ENCODE results near the gene IPO9.

Gene IPO9

GRCh38 chr1:201782353-201782752 is 46.6 kb upstream of the IPO9 start:
- TF ChIP-seq REST (IDR thresholded peaks at IDR 0.05; ENCODE audit: insufficient read depth in 1 of 2, low read depth in 2 of 2, low read length in 2 of 2) (no peak), FOXP2 (optimal IDR thresholded peaks at IDR 0.05; ENCODE audit: borderline replicate concordance, extremely low read depth, extremely low read length, insufficient read depth) (no peak), POLR2AphosphoS5 (IDR thresholded peaks at IDR 0.05; ENCODE audit: low read depth, low read length) (no peak), SIN3A (IDR thresholded peaks at IDR 0.05; ENCODE audit: borderline replicate concordance, insufficient read depth, low read length) (no peak), TAF1 (IDR thresholded peaks at IDR 0.05; ENCODE audit: borderline replicate concordance, insufficient read depth, low read length) (no peak)

GRCh38 chr1:201783058-201783457 is 45.9 kb upstream of the IPO9 start:
- TF ChIP-seq FOXP2 (optimal IDR thresholded peaks at IDR 0.05; ENCODE audit: borderline replicate concordance, extremely low read depth, extremely low read length, insufficient read depth) (no peak), TAF1 (IDR thresholded peaks at IDR 0.05; ENCODE audit: borderline replicate concordance, insufficient read depth, low read length) (no peak), POLR2AphosphoS5 (IDR thresholded peaks at IDR 0.05; ENCODE audit: low read depth, low read length) (no peak), SIN3A (IDR thresholded peaks at IDR 0.05; ENCODE audit: borderline replicate concordance, insufficient read depth, low read length) (no peak), REST (IDR thresholded peaks at IDR 0.05; ENCODE audit: insufficient read depth in 1 of 2, low read depth in 2 of 2, low read length in 2 of 2) (no peak)

GRCh38 chr1:201783572-201783971 is 45.4 kb upstream of the IPO9 start:
- TF ChIP-seq TAF1 (IDR thresholded peaks at IDR 0.05; ENCODE audit: borderline replicate concordance, insufficient read depth, low read length) (no peak), SIN3A (IDR thresholded peaks at IDR 0.05; ENCODE audit: borderline replicate concordance, insufficient read depth, low read length) (no peak), FOXP2 (optimal IDR thresholded peaks at IDR 0.05; ENCODE audit: borderline replicate concordance, extremely low read depth, extremely low read length, insufficient read depth) (no peak), POLR2AphosphoS5 (IDR thresholded peaks at IDR 0.05; ENCODE audit: low read depth, low read length) (no peak), REST (IDR thresholded peaks at IDR 0.05; ENCODE audit: insufficient read depth in 1 of 2, low read depth in 2 of 2, low read length in 2 of 2) (no peak)

- no peak for TF ChIP-seq SIN3A (IDR thresholded peaks at IDR 0.05; ENCODE audit: borderline replicate concordance, insufficient read depth, low read length)
- no peak for TF ChIP-seq POLR2AphosphoS5 (IDR thresholded peaks at IDR 0.05; ENCODE audit: low read depth, low read length)
- no peak for TF ChIP-seq TAF1 (IDR thresholded peaks at IDR 0.05; ENCODE audit: borderline replicate concordance, insufficient read depth, low read length)
- no peak for TF ChIP-seq FOXP2 (optimal IDR thresholded peaks at IDR 0.05; ENCODE audit: borderline replicate concordance, extremely low read depth, extremely low read length, insufficient read depth)
- TF ChIP-seq REST (IDR thresholded peaks at IDR 0.05; ENCODE audit: insufficient read depth in 1 of 2, low read depth in 2 of 2, low read length in 2 of 2) = no peak
Measured at GRCh38 chr1:201785291-201785690, 43.7 kb upstream of the IPO9 start.

GRCh38 chr1:201786824-201787223 is 42.1 kb upstream of the IPO9 start:
- TF ChIP-seq FOXP2 (optimal IDR thresholded peaks at IDR 0.05; ENCODE audit: borderline replicate concordance, extremely low read depth, extremely low read length, insufficient read depth) (no peak), SIN3A (IDR thresholded peaks at IDR 0.05; ENCODE audit: borderline replicate concordance, insufficient read depth, low read length) (no peak), POLR2AphosphoS5 (IDR thresholded peaks at IDR 0.05; ENCODE audit: low read depth, low read length) (no peak), TAF1 (IDR thresholded peaks at IDR 0.05; ENCODE audit: borderline replicate concordance, insufficient read depth, low read length) (no peak), REST (IDR thresholded peaks at IDR 0.05; ENCODE audit: insufficient read depth in 1 of 2, low read depth in 2 of 2, low read length in 2 of 2) (no peak)
